GM11168 (cell line): ENCODE measurements around the gene ROBO1.

Source experiments
- in situ Hi-C: fragments of 300-500 bp; cut with MboI; formaldehyde crosslinking; loops from one replicate; pipeline ENCODE4 v1.12.0; 2022; ENCODE audit warnings: low sequenced_read_pairs; ENCODE audit not compliant: unreplicated experiment

Gene ROBO1

GRCh38 chr3:79001255-79001654 lies 766.5 kb downstream of the ROBO1 start:
- in situ Hi-C loops, result no loop called here

- in situ Hi-C loops, result no loop called here
Measured at GRCh38 chr3:78999139-78999538, 768.7 kb downstream of the ROBO1 start.

GRCh38 chr3:78995087-78995486 lies 772.7 kb downstream of the ROBO1 start:
- in situ Hi-C loops, result no loop called here

- in situ Hi-C loops, result no loop called here
Measured at GRCh38 chr3:78994174-78995027, 773.4 kb downstream of the ROBO1 start.

- in situ Hi-C loops, result no loop called here
Measured at GRCh38 chr3:78993375-78993774, 774.4 kb downstream of the ROBO1 start.

GRCh38 chr3:78992830-78993229 lies 775.0 kb downstream of the ROBO1 start:
- in situ Hi-C loops, result no loop called here

GRCh38 chr3:78992400-78992799 lies 775.4 kb downstream of the ROBO1 start:
- in situ Hi-C loops, result no loop called here

GRCh38 chr3:78991656-78992055 lies 776.1 kb downstream of the ROBO1 start:
- in situ Hi-C loops, result no loop called here

GRCh38 chr3:78990156-78990555 lies 777.6 kb downstream of the ROBO1 start:
- in situ Hi-C loops, result no loop called here

- in situ Hi-C loops, result no loop called here
Measured at GRCh38 chr3:78988324-78988723, 779.5 kb downstream of the ROBO1 start.

GRCh38 chr3:78986416-78987101 lies 781.2 kb downstream of the ROBO1 start:
- in situ Hi-C loops, result no loop called here

- in situ Hi-C loops, result no loop called here
Measured at GRCh38 chr3:78985981-78986380, 781.8 kb downstream of the ROBO1 start.

- in situ Hi-C loops, result no loop called here
Measured at GRCh38 chr3:78979028-78979427, 788.8 kb downstream of the ROBO1 start.

- in situ Hi-C loops, result no loop called here
Measured at GRCh38 chr3:78978037-78978436, 789.8 kb downstream of the ROBO1 start.

- in situ Hi-C loops, result no loop called here
Measured at GRCh38 chr3:78977073-78977472, 790.7 kb downstream of the ROBO1 start.

- in situ Hi-C loops, result no loop called here
Measured at GRCh38 chr3:78976200-78976599, 791.6 kb downstream of the ROBO1 start.

GRCh38 chr3:78974181-78974790 lies 793.5 kb downstream of the ROBO1 start:
- in situ Hi-C loops, result no loop called here

- in situ Hi-C loops, result no loop called here
Measured at GRCh38 chr3:78972617-78973301, 795.0 kb downstream of the ROBO1 start.

- in situ Hi-C loops, result no loop called here
Measured at GRCh38 chr3:78970656-78971055, 797.1 kb downstream of the ROBO1 start.

GRCh38 chr3:78969483-78969882 lies 798.3 kb downstream of the ROBO1 start:
- in situ Hi-C loops, result no loop called here

GRCh38 chr3:78967061-78967460 lies 800.7 kb downstream of the ROBO1 start:
- in situ Hi-C loops, result no loop called here
